Measurements from ENCODE around the gene AWAT2. TPM values are rescaled to one million over a fixed set of nuclear protein-coding genes. Genes with fewer than 3 reads are reported as not detected.

The AWAT2 gene
- total and polyA plus RNA-seq, 2 experiments from 2014 or later, result not detected

GRCh38 chrX:70026851-70027200, 22.9 kb downstream of the AWAT2 start:
- DNase-seq, result no peak
- H3F3A ChIP-seq (ENCODE audit: insufficient read depth), result no peaks in the 10 kb centered on the region
- in situ Hi-C loops (cut with MboI), result no loop called here
- no peaks in the 10 kb centered on the region for H3K36me3 ChIP-seq (ENCODE audit: low read depth)
- H3K9me2 ChIP-seq (ENCODE audit: insufficient read depth), result no peaks in the 10 kb centered on the region
- H3K79me2 ChIP-seq (ENCODE audit: insufficient read depth), result no peaks in the 10 kb centered on the region
- H2AFZ ChIP-seq, result no peak overlapping the region
- no peaks in the 10 kb centered on the region for H3K4me1 ChIP-seq (ENCODE audit: insufficient read depth)
- WGBS, 2 experiments (ENCODE audit: low coverage in 1 of 2, low lambda C conversion rate in 2 of 2, missing lambda C conversion rate in 2 of 2), result 68 to 73% methylated on average over 3 to 4 of the region's 4 CpGs
- no peak for TF ChIP-seq EZH2phosphoT487 (IDR thresholded peaks at IDR 0.05; ENCODE audit: insufficient read depth, low read depth)
- no peak overlapping the region for H3K4me2 ChIP-seq (ENCODE audit: unreplicated experiment)
- H3K27ac ChIP-seq, result no peak overlapping the region
- no peaks in the 10 kb centered on the region for H3K27me3 ChIP-seq (replicated peaks; ENCODE audit: insufficient read depth)
- H3K4me3 ChIP-seq, result no peak overlapping the region
- no peaks in the 10 kb centered on the region for H3K9me3 ChIP-seq (ENCODE audit: low read depth)
- no peaks in the 10 kb centered on the region for H4K20me1 ChIP-seq (ENCODE audit: insufficient read depth)
- H3K9ac ChIP-seq, result no peak overlapping the region

DNA sequence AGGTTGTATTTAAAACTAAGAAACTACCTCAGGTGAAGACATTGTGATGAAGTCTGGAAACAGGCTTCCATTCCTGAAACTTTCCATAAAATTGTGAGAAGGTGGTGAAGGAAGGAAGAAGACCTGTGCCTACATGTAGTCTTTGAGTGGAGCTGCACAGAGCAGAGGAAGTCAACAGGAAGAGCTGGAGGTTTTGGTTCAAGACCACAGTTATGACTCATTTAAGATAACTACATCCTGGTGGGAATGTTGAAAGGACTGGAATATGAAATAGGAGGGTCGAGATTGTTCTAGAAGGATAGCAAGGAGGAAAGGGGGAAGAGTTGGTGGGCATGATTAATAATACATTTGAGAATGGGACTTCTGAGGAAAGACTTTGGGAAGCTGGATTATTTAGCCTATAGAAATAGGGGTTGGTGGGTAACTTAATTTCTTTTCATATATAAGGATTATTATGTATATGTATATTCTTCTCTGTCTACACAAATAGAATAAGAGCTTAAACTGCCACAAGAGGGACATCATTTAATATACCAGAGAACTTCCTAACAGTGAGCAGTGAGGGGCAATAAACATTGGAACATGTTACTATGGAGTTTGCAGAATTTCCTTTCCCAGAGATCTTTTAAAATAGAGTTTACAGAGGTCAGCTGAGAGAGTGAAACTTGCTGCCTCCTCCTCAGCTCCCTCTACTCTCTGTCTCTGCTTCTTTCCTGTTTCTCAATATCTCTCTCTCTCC, 23.5 kb downstream of the AWAT2 start:
- no peak overlapping the region for H2AFZ ChIP-seq
- H3K79me2 ChIP-seq (ENCODE audit: insufficient read depth), result no peaks in the 10 kb centered on the region
- DNase-seq, result no peak
- H3K4me3 ChIP-seq, result no peak overlapping the region
- no peak for TF ChIP-seq EZH2phosphoT487 (IDR thresholded peaks at IDR 0.05; ENCODE audit: insufficient read depth, low read depth)
- no peak for TF ChIP-seq EZH2 (IDR thresholded peaks at IDR 0.05; ENCODE audit: insufficient read depth, poor library complexity, severe bottlenecking)
- WGBS, 2 experiments (ENCODE audit: low coverage in 1 of 2, low lambda C conversion rate in 2 of 2, missing lambda C conversion rate in 2 of 2), result 75 to 92% methylated on average over 1 of the region's 1 CpG
- no peak overlapping the region for H3K4me2 ChIP-seq (ENCODE audit: unreplicated experiment)
- no peaks in the 10 kb centered on the region for H4K20me1 ChIP-seq (ENCODE audit: insufficient read depth)
- no peaks in the 10 kb centered on the region for H3F3A ChIP-seq (ENCODE audit: insufficient read depth)
- no peaks in the 10 kb centered on the region for H3K27me3 ChIP-seq (replicated peaks; ENCODE audit: insufficient read depth)
- no peaks in the 10 kb centered on the region for H3K9me3 ChIP-seq (ENCODE audit: low read depth)
- H3K27ac ChIP-seq, result no peak overlapping the region
- in situ Hi-C loops (cut with MboI), result no loop called here
- no peaks in the 10 kb centered on the region for H3K4me1 ChIP-seq (ENCODE audit: insufficient read depth)
- no peaks in the 10 kb centered on the region for H3K36me3 ChIP-seq (ENCODE audit: low read depth)
- no peak overlapping the region for H3K9ac ChIP-seq
- no peaks in the 10 kb centered on the region for H3K9me2 ChIP-seq (ENCODE audit: insufficient read depth)

DNA sequence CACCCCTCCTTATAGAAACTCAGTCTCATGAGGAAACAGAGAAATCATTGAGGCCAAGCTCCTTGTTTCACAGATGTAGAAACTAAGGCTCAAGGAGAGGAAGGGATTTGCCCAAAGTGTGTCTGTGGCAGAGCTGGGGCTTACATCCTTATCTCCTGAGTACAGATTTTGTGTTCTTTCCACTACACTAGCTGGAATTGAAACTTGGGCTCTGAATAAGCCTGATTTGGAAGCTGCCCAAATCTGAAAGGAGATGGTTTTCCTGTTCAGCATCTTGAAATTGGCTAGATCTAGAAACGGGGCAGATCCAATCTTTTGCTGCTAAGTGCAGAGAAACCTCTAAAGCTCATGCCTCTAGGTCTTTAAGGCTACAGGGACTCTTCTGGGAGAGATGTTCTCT, 24.3 kb downstream of the AWAT2 start:
- Histone ChIP-seq H3K9me2 (ENCODE audit: insufficient read depth) (no peaks in the 10 kb centered on the region), H3K27ac (no peak overlapping the region), H3K4me1 (ENCODE audit: insufficient read depth) (no peaks in the 10 kb centered on the region), H3K9ac (no peak overlapping the region), H2AFZ (no peak overlapping the region), H3K9me3 (ENCODE audit: low read depth) (no peaks in the 10 kb centered on the region), H3K4me2 (ENCODE audit: unreplicated experiment) (no peak overlapping the region), H3F3A (ENCODE audit: insufficient read depth) (no peaks in the 10 kb centered on the region), H3K27me3 (replicated peaks; ENCODE audit: insufficient read depth) (no peaks in the 10 kb centered on the region), H3K4me3 (no peak overlapping the region), H3K79me2 (ENCODE audit: insufficient read depth) (no peaks in the 10 kb centered on the region), H4K20me1 (ENCODE audit: insufficient read depth) (no peaks in the 10 kb centered on the region), H3K36me3 (ENCODE audit: low read depth) (no peaks in the 10 kb centered on the region)
- in situ Hi-C loops (cut with MboI), result no loop called here
- TF ChIP-seq EZH2phosphoT487 (IDR thresholded peaks at IDR 0.05; ENCODE audit: insufficient read depth, low read depth) (no peak), EZH2 (IDR thresholded peaks at IDR 0.05; ENCODE audit: insufficient read depth, poor library complexity, severe bottlenecking) (no peak)
- peak; percentile 22 for DNase-seq
- WGBS, 2 experiments (ENCODE audit: low coverage in 1 of 2, low lambda C conversion rate in 2 of 2, missing lambda C conversion rate in 2 of 2), result 0% methylated on average over 1 of the region's 1 CpG

DNA sequence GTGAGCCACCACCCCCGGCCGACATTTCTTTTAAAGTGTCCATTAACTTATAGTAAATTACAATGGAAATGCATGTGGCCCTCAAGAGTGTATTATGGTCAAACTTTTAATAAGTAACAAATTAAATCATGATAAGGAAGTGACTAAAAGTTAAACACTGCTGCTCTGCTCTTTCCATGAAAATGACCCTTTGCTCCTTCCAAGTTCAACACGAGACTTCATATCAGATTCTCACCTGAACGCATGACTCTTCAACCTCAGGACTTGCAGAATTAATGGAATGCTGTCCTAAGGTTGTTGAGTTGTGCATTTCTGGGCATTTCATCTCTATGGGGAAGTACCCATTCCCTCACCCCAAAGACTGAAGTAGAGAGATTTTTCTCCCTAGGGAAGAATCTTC, 27.1 kb downstream of the AWAT2 start:
- H3K27ac ChIP-seq, result no peak overlapping the region

More for the DNA sequence above, 27.1 kb downstream of the AWAT2 start:
- Histone ChIP-seq H3K79me2 (ENCODE audit: insufficient read depth) (no peaks in the 10 kb centered on the region), H4K20me1 (ENCODE audit: insufficient read depth) (no peaks in the 10 kb centered on the region), H3K27me3 (replicated peaks; ENCODE audit: insufficient read depth) (no peaks in the 10 kb centered on the region), H3K36me3 (ENCODE audit: low read depth) (no peaks in the 10 kb centered on the region), H3K9me3 (ENCODE audit: low read depth) (no peaks in the 10 kb centered on the region), H3F3A (ENCODE audit: insufficient read depth) (no peaks in the 10 kb centered on the region), H3K4me2 (ENCODE audit: unreplicated experiment) (no peak overlapping the region), H2AFZ (no peak overlapping the region), H3K9me2 (ENCODE audit: insufficient read depth) (no peaks in the 10 kb centered on the region), H3K4me1 (ENCODE audit: insufficient read depth) (no peaks in the 10 kb centered on the region), H3K4me3 (no peak overlapping the region), H3K9ac (no peak overlapping the region)
- TF ChIP-seq EZH2phosphoT487 (IDR thresholded peaks at IDR 0.05; ENCODE audit: insufficient read depth, low read depth), result no peak
- TF ChIP-seq EZH2 (IDR thresholded peaks at IDR 0.05; ENCODE audit: insufficient read depth, poor library complexity, severe bottlenecking), result no peak
- WGBS, 2 experiments (ENCODE audit: low coverage in 1 of 2, low lambda C conversion rate in 2 of 2, missing lambda C conversion rate in 2 of 2), result 91 to 98% methylated on average over 4 of the region's 4 CpGs
- DNase-seq, result no peak
- in situ Hi-C loops (cut with MboI), result no loop called here
